ENCODE data around the gene COPB2.

COPB2 gene

GRCh38 chr3:139329364-139329850 lies 60.0 kb downstream of the COPB2 start:
- in situ Hi-C loops (cut with MboI; ENCODE audit: low sequenced_read_pairs), result no loop called here

- in situ Hi-C loops (cut with MboI; ENCODE audit: low sequenced_read_pairs), result no loop called here
These were observed 61.1 kb downstream of the COPB2 start for GRCh38 chr3:139328356-139328755.

- in situ Hi-C loops (cut with MboI; ENCODE audit: low sequenced_read_pairs), result no loop called here
These were observed 61.6 kb downstream of the COPB2 start for GRCh38 chr3:139327861-139328260.

GRCh38 chr3:139327231-139327630 lies 62.2 kb downstream of the COPB2 start:
- in situ Hi-C loops (cut with MboI; ENCODE audit: low sequenced_read_pairs), result no loop called here

- in situ Hi-C loops (cut with MboI; ENCODE audit: low sequenced_read_pairs), result no loop called here
These were observed 62.7 kb downstream of the COPB2 start for GRCh38 chr3:139326707-139327106.

GRCh38 chr3:139326131-139326530 lies 63.3 kb downstream of the COPB2 start:
- in situ Hi-C loops (cut with MboI; ENCODE audit: low sequenced_read_pairs), result no loop called here

GRCh38 chr3:139325551-139325950 lies 63.9 kb downstream of the COPB2 start:
- in situ Hi-C loops (cut with MboI; ENCODE audit: low sequenced_read_pairs), result no loop called here

- in situ Hi-C loops (cut with MboI; ENCODE audit: low sequenced_read_pairs), result no loop called here
These were observed 65.0 kb downstream of the COPB2 start for GRCh38 chr3:139324456-139324855.

- in situ Hi-C loops (cut with MboI; ENCODE audit: low sequenced_read_pairs), result no loop called here
These were observed 66.3 kb downstream of the COPB2 start for GRCh38 chr3:139323146-139323545.

GRCh38 chr3:139322346-139322745 lies 67.1 kb downstream of the COPB2 start:
- in situ Hi-C loops (cut with MboI; ENCODE audit: low sequenced_read_pairs), result no loop called here

GRCh38 chr3:139320551-139321309 lies 68.7 kb downstream of the COPB2 start:
- in situ Hi-C loops (cut with MboI; ENCODE audit: low sequenced_read_pairs), result no loop called here

GRCh38 chr3:139319428-139320402 lies 69.7 kb downstream of the COPB2 start:
- in situ Hi-C loops (cut with MboI; ENCODE audit: low sequenced_read_pairs), result no loop called here

- in situ Hi-C loops (cut with MboI; ENCODE audit: low sequenced_read_pairs), result no loop called here
These were observed 70.6 kb downstream of the COPB2 start for GRCh38 chr3:139318826-139319225.

GRCh38 chr3:139318431-139318816 lies 71.0 kb downstream of the COPB2 start:
- in situ Hi-C loops (cut with MboI; ENCODE audit: low sequenced_read_pairs), result no loop called here

- in situ Hi-C loops (cut with MboI; ENCODE audit: low sequenced_read_pairs), result no loop called here
These were observed 71.6 kb downstream of the COPB2 start for GRCh38 chr3:139317660-139318430.

- in situ Hi-C loops (cut with MboI; ENCODE audit: low sequenced_read_pairs), result no loop called here
These were observed 72.2 kb downstream of the COPB2 start for GRCh38 chr3:139317215-139317614.

GRCh38 chr3:139313921-139314320 lies 75.5 kb downstream of the COPB2 start:
- in situ Hi-C loops (cut with MboI; ENCODE audit: low sequenced_read_pairs), result no loop called here

- in situ Hi-C loops (cut with MboI; ENCODE audit: low sequenced_read_pairs), result no loop called here
These were observed 76.5 kb downstream of the COPB2 start for GRCh38 chr3:139312959-139313358.

- in situ Hi-C loops (cut with MboI; ENCODE audit: low sequenced_read_pairs), result no loop called here
These were observed 77.0 kb downstream of the COPB2 start for GRCh38 chr3:139312416-139312815.

GRCh38 chr3:139311557-139311956 lies 77.9 kb downstream of the COPB2 start:
- in situ Hi-C loops (cut with MboI; ENCODE audit: low sequenced_read_pairs), result no loop called here

- in situ Hi-C loops (cut with MboI; ENCODE audit: low sequenced_read_pairs), result no loop called here
These were observed 78.9 kb downstream of the COPB2 start for GRCh38 chr3:139310474-139310933.
